H1 (cell line): ENCODE data around the gene MGAT5B. TPM values are rescaled to one million over a fixed set of nuclear protein-coding genes. Genes with fewer than 3 reads are reported as not detected.

Source experiments
- BACH1 ChIP-seq: IDR thresholded peaks from 2 replicates; pipeline ENCODE4 v1.6.1; 2012; ENCODE audit warnings: low read length, improper control_type of control experiment
- BCL11A ChIP-seq, 2 experiments: IDR thresholded peaks; one replicate each; pipeline ENCODE4 v1.6.1; 2011; ENCODE audit warnings: low read depth in 2 of 2, low read length in 2 of 2, mild to moderate bottlenecking in 2 of 2
- BRCA1 ChIP-seq: IDR thresholded peaks from 2 replicates; pipeline ENCODE4 v1.6.1; 2012; ENCODE audit warnings: low read depth, low read length, improper control_type of control experiment
- CHD1 ChIP-seq: IDR thresholded peaks from 2 replicates; pipeline ENCODE4 v1.6.1; 2012; ENCODE audit warnings: low read depth, low read length, improper control_type of control experiment
- EGR1 ChIP-seq: IDR thresholded peaks from 2 replicates; pipeline ENCODE4 v1.6.1; 2011; ENCODE audit warnings: low read depth, low read length, borderline replicate concordance
- KDM1A ChIP-seq: fragments of 200-600, 300-600 bp; sonication (generic); IDR thresholded peaks from 2 replicates; pipeline ENCODE4 v1.7.1; 2016; ENCODE audit warnings: mild to moderate bottlenecking, low read length, borderline replicate concordance
- POLR2A ChIP-seq, 2 experiments: IDR thresholded peaks; 1 replicate in 1 of 2; 2 replicates in 1 of 2; pipeline ENCODE4 v1.6.1; 2011; ENCODE audit warnings: low read depth in 2 of 2, low read length in 2 of 2, mild to moderate bottlenecking in 2 of 2; ENCODE audit errors: control extremely low read depth in 1 of 2
- RNF2 ChIP-seq: fragments of 200-900, 300-1000 bp; sonication (generic); IDR thresholded peaks from 2 replicates; pipeline ENCODE4 v1.7.1; 2016; ENCODE audit warnings: borderline replicate concordance, low read depth, mild to moderate bottlenecking, antibody characterized with exemption, low read length; ENCODE audit not compliant: poor library complexity, severe bottlenecking; ENCODE audit errors: missing control alignments
- SP1 ChIP-seq: IDR thresholded peaks from 2 replicates; pipeline ENCODE4 v1.6.1; 2011; ENCODE audit warnings: low read depth, low read length
- SP2 ChIP-seq: IDR thresholded peaks from 2 replicates; pipeline ENCODE4 v1.6.1; 2012; ENCODE audit warnings: mild to moderate bottlenecking, low read length, inconsistent platforms
- SRF ChIP-seq: IDR thresholded peaks from 2 replicates; pipeline ENCODE4 v1.6.1; 2011; ENCODE audit warnings: mild to moderate bottlenecking, low read depth, low read length, moderate library complexity
- TAF7 ChIP-seq: optimal IDR thresholded peaks from 2 replicates; pipeline ENCODE3; 2011; ENCODE audit warnings: low read depth, mild to moderate bottlenecking, inconsistent platforms, low read length, moderate library complexity, borderline replicate concordance
- TEAD4 ChIP-seq: IDR thresholded peaks from 2 replicates; pipeline ENCODE4 v1.6.1; 2012; ENCODE audit warnings: low read depth, low read length, inconsistent platforms, mixed read lengths
- polyA plus RNA-seq, 7 experiments: library from polyadenylated mRNA; depleted of rRNA in 3 of 7; stranded (reverse) in 5 of 7; unstranded in 2 of 7; fragments of >200 nt in 5 of 7; fragments of 200-250 nt in 2 of 7; gene quantifications; 1 replicate in 5 of 7; 2 replicates in 1 of 7; 4 replicates in 1 of 7; pipeline versions ENCODE4 v1.2.1 to v1.2.3, GENCODE V29; 2011 to 2013; ENCODE audit warnings: missing spikeins in 2 of 7, mixed read lengths in 2 of 7
- total RNA-seq: library from RNA; stranded (reverse); fragmentation: NEBNext Ultra II Directional; extraction: Animal tissue kit (Norgen Biotek cat#: 25700); gene quantifications from 2 replicates; pipeline ENCODE4 v1.2.1, GENCODE V29; 2021

The MGAT5B gene
- total and polyA plus RNA-seq, 2 of the 8 experiments (the other 6 are each of a cell fraction or from before 2014, with no cell fraction given) = 7.9 to 8.2 TPM

- TF ChIP-seq RNF2 = no peak
- TF ChIP-seq SP1 = no peak
- TF ChIP-seq KDM1A = no peak
- no peak for TF ChIP-seq BACH1
- TF ChIP-seq TAF7 = no peak
- TF ChIP-seq BRCA1 = no peak
- no peak for TF ChIP-seq SP2
- TF ChIP-seq EGR1 = no peak
- no peak for TF ChIP-seq CHD1
- no peak for TF ChIP-seq SRF
- no peak for TF ChIP-seq BCL11A (IDR thresholded peaks at IDR 0.05; ENCODE audit: low read depth in 2 of 2, low read length in 2 of 2)
- no peak for TF ChIP-seq POLR2A (IDR thresholded peaks at IDR 0.05; ENCODE audit: control extremely low read depth in 1 of 2, low read depth in 2 of 2, low read length in 2 of 2)
- no peak for TF ChIP-seq TEAD4
- TF ChIP-seq, all 59 proteins: peak for 0
Observed at GRCh38 chr17:76884995-76885893, 17.0 kb downstream of the MGAT5B start (continued).
